Activated CD4-positive, CD25-positive, alpha-beta regulatory T cell treated with anti-CD3 and anti-CD28 coated beads, Interleukin-2, amount 50 U/mL, for 24 hours (primary cell): ENCODE measurements around the gene ZSCAN21.
"Not testable (repeated sequence)": the region's sequence is repeated elsewhere in the genome, so short reads cannot be mapped to it uniquely, and the experiment has no call there.

Experiments
- ATAC-seq, 2 donors: fragments of 150-1000 bp; cut with Tn5 transposase; one replicate each; pipeline ENCODE4 v1.10.0; 2021; ENCODE audit warnings: mild to moderate bottlenecking in 1 of 2, moderate library complexity in 1 of 2

The ZSCAN21 gene

DNA sequence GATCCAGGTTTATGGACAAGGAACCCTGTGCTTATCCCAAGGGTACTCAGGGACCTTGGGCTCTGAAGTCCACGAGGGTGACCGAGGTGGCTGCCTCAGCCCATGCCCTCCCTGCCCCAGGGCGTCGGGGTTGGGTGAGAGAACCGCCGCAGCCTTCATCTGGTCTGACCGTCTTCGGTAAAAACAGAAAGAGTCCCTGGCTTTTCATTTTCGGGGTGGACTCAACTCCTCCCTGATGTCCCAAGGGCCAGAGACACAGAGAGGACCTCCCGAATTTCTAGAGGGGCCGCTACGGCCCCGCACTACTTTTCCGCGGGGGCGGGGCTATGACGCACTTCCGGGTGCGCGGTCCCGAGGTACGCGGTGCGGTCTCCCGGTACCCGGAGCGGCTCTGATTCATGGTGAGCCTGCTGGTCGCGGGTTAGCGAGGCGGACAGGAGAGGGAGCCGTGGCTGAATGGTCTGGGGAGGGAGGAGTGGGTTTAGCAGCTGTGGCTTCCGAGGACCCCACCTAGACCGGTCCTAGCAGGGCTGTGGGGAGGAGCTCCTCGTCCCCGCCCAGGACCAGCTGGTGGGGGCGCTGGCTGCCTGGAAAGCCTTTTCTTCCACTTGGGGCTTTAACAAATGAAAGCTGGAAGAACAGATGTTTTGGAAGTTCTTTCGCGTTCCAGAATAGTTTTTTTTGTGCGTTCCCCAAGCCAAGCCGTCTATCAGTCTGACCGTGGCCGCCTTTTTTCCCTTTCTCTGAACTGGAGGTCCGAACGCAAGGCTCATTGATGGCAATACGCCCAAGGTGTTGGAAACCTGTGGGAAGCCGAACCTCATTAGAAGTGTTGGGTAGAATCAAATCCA, at the start of gene ZSCAN21:
TSS of gene ZSCAN21 (plus strand) at position 334 of the 851 bp plus-strand sequence. CDS start 7,233 bp downstream, outside the sequence.
- ATAC-seq = peak; percentile 95 to 97

DNA sequence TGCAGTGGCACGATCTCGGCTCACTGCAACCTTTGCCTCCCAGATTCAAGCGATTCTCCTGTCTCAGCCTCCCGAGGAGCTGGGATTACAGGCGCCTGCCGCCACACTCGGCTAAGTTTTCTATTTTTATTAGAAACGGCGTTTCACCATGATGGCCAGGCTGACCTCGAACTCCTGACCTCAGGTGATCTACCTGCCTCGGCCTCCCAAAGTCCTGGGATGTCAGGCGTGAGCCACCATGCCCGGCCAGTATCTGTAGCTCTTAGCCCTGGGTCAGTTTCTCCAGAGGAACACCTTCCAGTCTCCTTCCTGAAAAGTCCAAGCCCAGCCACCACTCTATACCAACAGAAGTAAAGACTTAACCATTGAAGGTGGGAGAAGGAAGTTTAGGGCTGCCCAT, 49.3 kb upstream of the ZSCAN21 start:
- no peak for ATAC-seq

DNA sequence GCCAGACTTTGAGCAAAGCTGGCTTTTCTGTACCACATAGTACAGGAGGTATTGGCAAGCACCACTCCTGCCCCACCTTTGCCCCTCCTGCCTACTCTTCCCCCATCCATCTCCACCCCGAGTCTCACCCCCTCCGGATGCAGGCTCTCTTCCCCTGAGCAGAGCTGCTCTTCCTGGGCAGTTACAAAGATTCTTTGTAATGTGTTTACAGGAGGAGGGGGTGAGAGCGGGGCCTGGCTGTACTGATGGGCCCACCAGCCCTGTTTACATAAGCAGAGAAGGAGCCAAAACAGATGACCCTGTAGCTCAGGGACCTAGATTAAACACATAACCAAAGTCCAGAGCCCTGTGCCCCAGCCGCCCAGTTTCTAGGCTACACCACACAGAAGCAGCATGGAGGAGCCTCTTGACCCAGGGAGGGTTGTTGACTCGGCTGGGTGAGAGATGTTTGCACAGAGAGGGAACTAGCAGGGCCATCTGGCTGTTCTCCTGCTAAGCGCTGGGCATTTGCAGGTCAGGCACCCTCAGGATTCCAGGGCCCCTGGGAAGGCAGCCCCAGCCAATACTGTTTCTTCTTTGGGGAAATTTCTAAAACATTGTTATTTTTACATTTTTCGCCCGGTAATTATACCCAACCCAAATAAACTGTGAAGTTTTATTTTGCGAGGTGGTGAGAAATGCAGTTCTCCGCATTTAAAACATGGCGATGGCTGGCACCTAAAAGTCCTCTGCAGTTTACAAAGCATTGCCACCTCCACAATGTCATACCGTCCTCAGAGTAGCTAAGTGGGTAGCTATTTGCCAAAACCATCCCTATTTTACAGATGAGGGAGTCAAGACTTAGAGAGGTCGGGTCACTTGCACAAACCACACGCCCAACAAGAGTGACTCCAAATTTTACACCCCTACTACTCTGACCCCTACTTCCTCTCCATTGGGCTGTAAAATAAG, 45.6 kb upstream of the ZSCAN21 start:
- ATAC-seq = no peak

DNA sequence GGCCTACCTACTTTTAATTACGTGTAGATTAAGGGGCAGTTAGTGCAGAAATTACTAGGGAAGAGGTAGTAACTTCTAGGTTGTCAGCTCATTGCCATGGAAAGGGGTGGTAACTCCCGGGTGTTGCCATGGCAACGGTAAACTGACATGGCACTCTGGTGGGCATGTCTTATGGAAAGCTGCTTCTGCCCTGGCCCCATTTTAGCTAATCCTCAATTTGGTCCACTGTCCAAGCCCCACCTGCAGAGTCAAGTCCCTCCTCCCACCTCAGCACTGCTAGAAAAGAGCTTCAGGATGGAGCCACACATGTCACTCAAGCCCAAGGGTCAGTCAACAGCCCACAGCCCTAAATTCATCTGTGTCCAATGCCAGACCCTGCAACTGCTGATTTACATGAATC, 41.7 kb upstream of the ZSCAN21 start:
- ATAC-seq = no peak

DNA sequence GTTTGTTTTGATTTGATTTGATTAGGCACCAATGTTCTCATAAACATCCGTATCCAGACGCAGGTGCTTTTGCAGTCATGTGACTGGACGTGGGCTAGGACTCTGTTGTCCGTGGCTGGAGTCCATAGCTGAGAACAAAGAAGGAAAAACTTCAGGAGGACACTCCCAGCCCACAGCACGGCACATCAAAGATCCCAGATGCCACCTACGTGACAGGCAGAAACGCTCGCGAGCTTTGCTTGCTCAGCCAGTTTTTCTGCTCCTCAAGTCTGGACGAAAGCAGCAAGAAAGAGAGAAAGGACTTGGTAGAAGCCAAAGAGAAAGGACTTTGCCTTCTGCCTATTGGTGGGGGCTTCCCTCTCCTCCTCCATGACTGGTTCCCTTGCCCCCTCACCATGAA, 41.0 kb upstream of the ZSCAN21 start:
- ATAC-seq = no peak

DNA sequence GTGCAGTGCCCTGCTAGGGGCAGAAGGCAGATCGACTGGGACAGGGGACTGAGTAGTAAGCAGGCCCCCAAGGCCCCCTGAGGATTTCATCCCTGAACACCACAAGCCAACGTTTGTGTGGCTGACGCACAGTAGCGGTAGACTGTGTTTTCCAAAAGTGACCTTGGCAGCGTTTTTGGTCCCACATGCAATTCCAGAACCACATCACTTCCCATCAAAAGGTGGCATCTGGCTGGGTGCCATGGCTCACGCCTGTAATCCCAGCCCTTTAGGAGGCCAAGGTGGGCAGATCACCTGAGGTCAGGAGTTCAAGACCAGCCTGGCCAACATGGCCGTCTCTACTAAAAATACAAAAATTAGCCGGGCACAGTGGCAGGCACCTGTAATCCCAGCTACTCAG, 39.6 kb upstream of the ZSCAN21 start:
- not testable (repeated sequence) for ATAC-seq

DNA sequence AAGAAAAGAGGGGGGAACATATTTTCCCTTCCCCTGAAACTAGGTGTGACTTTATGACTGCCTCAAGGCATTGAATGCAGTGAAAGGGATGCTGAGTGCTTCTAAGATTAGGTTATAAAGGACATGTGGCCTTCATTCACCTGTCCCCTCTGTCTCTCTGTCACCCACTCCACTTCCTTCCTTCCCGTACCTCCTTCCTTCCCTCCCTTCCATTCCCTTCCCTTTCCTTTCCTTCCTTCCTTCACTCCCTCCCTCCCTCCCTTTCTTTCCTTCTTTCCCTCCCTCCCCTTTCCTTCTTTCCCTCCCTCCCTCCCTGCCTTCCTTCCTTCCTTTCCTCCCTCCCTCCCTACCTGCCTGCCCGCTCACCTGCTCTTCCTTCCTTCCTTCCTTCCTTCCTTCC, 38.7 kb upstream of the ZSCAN21 start:
- no peak for ATAC-seq

DNA sequence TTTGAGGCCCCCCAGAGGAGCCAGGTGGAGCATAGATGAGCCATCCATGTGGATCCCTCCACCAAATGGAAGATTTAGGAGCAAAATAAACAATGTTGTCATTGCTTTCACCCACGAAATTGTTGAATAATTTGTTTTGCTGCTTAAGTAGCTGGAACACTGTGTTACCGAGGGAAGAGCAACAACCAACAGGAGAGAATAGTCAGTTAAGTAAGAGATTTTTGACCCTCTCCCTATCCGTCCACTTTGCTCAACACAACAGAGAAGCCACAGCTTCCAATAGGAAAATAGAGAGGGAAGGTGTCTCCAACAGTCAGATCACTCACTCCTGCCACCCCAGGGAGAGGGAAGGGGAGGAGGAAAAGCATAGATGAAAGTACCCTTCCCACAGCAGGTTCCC, 38.1 kb upstream of the ZSCAN21 start:
- no peak for ATAC-seq

DNA sequence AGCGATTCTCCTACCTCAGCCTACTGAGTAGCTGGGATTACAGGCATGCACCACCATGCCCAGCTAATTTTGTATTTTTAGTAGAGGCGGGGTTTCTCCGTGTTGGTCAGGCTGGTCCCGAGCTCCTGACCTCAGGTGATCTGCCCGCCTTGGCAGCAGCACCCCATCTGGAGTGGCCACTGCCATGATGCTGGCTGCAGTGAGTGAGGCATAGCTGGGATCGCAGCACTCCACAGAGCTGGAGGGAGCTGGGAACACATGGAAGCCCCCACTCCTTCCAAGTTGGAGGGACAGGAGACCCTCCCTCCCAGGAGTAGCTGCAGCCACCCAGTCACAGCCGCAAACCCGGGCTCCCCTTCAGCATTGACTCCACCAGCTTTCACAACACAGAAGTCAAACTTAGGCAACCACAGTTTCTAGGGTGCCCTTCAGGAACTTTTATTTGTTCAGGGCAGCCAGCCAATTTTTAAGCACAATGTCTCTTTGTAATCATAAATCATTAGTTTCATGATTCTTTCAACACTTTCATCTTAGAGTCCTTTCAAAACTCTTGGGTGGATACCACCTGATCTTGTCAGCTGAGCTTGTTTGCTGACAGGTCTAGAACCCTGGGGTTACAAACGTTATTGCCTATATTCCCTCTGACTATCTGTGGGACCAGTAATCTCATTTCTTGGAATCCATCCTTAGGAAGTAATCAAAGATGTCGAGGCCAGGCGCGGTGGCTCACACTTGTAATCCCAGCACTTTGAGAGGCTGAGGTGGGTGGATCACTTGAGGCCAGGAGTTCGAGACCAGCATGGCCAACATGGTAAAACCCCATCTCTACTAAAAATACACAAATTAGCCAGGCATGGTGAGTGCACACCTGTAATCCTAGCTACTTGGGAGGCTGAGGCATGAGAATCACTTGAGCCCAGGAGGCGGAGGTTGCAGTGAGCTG, 36.9 kb upstream of the ZSCAN21 start:
- not testable (repeated sequence) for ATAC-seq

DNA sequence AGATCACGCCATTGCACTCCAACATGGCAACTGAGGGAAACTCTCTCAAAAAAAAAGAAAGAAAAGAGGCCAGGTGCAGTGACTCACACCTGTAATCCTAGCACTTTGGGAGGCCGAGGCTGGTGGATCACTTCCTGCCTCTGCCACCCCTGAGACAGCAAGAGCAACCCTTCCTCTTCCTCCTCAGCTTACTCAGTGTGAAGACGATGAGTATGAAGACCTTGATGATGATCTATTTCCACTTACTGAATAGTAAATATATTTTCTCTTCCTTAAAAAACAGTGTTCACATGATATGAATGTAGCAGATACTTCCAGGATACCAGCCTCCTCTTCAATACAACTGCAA, 36.3 kb upstream of the ZSCAN21 start:
- peak; percentile 74 to 75 for ATAC-seq

DNA sequence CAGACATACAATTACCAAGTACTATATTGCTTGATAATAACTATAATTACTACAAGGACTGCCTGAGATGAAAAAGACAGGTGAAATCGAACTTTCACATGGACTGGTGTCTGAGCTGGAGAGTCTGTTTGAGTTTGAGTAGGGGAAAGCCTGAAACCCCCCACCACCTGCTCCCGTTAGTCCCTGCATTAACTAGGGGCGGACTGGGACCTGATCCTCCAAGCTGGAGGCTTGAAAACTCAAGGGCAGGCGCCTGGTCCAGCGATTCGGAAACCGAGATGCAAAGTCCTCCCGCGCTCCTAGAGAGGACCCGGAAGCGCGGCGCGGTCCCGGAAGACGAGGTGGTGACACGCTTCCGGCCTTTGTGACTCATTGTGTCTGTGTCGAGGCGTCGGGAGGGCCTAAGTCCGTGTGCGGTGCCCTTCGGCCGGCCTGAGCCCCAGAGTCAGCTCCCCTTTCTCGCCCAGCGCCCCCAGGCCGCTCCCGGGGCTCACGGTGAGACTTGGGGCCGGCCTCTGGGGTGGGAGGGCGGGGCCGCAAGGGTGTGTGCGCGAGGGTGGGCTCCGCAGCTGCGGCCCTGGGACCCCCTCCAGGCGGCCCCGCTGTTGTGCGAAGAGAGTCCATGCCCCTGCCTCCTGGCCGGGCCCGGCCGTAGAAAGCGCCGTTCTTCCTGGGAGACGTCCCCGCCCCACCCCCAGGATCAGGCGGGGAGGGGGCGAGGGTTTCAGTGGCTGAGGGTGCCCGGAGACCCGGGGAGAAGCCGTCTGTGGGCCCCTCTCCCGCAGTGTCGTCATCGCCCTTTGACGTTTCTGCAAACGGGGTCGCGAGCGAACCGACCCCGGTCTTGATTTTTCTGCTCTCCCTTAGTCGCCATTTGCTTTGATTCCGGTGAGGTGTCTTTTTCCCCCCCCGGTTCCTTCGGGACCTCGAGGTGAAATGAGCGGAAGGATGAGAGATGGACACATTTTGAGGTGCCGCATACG, 34.1 kb upstream of the ZSCAN21 start, which contains the start of gene ZKSCAN1:
TSS of gene ZKSCAN1 (plus strand) at position 365 of the 983 bp plus-strand sequence. CDS start 7,911 bp downstream, outside the sequence.
- ATAC-seq = peak; percentile 95 to 97

DNA sequence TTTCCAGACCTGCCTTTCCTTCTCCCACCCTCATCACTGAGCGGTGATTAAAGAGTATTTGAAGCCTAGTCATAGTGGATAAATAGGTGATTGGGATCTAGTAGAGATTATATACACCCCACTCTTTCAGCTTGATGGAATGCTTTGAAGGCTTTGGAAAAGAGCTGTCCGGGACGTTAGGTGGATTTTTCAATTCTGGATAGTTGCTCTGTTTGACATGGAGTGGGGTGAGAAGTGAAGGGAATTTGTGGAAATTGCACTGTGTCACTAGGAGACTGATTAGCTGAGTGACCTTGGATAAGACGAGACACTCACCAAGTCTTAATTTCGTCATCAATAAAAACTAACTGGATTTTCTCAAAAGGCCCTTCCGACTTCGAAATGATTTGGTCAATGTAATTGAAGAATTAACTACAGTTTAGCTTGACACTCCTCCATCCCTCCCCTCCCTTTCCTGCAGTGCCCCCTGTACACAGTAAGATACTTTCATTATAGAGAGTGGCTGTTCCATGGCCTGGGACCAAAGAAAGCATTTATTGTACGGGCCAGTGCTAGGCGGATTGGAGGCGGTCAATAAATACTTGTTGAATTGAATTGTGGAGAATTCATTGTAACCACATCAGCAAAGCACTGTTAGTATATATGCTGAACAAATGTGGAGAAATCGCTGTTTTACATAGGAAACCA, 33.2 kb upstream of the ZSCAN21 start:
- no peak for ATAC-seq

DNA sequence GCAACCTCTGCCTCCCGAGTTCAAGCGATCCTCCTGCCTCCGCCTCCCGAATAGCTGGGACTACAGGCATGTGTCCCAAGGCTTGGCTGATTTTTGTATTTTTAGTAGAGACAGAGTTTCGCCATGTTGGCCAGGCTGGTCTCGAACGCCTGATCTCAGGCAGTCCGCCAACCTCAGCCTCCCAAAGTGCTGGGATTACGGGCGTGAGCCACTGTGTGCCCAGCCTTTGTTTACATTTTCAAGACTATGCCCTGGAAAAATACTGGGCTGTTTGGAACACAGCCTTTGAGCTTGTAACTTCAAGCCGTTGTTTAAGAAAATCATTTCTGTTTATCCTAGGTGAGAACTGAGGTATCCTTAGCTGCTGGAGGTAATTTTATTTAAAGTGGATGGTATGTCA, 32.3 kb upstream of the ZSCAN21 start:
- ATAC-seq = no peak

DNA sequence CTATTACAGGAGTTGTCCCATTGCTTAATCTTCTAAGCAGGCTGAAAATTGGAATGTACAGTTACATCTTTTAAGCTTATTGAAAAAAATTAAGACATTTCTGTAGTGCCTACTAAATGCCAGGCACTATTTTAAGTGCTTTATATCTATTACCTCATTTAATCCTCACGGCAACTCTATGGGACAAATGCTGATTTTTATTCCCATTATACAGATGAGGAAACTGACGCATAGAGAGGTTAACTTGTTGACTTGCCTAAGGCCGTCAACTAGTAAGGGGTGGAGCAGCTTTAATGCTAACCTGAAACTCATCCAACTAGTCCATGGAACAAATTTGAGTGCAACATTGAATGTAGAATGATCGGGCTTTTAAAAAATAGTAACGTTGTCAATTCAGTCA, 31.7 kb upstream of the ZSCAN21 start:
- ATAC-seq = no peak

DNA sequence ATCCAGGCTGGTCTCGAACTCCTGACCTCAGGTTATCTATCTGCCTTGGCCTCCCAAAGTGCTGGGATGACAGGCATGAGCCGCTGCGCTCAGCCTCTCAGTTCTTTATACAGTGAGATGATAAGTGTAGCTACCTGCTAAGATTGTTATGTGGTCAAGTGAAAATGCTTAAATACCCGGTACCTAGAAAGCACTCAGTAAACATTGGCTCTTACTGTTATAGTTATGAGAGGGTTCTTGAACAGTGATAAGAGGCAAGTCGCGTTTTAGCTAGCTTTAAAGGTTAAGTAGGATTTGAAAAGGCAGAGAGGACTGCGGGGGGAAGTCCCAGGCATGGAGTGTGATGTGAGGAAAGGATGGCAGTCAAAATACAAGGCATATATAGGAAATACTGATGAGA, 29.7 kb upstream of the ZSCAN21 start:
- ATAC-seq = no peak

DNA sequence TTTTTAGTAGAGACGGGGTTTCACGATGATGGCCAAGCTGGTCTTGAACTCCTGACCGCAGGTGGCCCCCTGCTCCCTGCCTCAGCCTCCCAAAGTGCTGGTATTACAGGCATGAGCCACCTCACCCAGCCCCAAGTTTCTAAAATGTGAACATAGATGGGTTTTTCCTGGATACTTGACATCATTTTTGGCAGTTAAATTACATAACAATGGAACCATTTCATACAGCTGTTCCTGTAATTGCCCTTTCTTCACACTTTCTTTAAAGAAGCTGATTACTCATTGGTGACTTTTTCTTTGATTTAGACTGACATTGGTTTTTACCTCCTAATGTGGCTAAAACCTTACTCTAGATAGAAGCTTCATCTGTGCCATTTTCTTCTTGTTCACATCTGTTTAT, 28.3 kb upstream of the ZSCAN21 start:
- ATAC-seq = peak in 1 of 2 donors; percentile 17

DNA sequence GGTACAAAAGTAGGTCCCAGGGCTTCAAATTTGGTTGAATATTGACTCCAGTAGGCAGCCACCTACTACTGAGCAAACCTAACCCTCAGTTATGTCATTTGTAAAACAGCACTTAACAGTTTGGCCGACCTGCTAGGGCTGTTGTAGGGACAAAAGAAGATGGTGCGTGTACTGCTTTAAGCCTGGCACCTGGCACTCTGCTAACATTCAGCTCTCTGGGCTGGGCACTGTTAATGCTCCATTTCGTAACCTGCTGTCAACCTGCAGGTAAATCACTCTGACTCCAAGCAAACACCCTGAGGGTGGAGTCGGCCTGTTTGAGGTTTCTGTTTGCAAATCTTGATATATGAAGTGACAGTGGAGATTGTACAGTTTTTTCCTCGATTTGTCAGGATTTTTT, 27.0 kb upstream of the ZSCAN21 start:
- ATAC-seq = no peak

DNA sequence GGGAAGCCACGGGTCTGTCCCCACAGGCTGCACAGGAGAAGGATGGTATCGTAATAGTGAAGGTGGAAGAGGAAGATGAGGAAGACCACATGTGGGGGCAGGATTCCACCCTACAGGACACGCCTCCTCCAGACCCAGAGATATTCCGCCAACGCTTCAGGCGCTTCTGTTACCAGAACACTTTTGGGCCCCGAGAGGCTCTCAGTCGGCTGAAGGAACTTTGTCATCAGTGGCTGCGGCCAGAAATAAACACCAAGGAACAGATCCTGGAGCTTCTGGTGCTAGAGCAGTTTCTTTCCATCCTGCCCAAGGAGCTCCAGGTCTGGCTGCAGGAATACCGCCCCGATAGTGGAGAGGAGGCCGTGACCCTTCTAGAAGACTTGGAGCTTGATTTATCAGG, 26.0 kb upstream of the ZSCAN21 start:
- ATAC-seq = no peak

DNA sequence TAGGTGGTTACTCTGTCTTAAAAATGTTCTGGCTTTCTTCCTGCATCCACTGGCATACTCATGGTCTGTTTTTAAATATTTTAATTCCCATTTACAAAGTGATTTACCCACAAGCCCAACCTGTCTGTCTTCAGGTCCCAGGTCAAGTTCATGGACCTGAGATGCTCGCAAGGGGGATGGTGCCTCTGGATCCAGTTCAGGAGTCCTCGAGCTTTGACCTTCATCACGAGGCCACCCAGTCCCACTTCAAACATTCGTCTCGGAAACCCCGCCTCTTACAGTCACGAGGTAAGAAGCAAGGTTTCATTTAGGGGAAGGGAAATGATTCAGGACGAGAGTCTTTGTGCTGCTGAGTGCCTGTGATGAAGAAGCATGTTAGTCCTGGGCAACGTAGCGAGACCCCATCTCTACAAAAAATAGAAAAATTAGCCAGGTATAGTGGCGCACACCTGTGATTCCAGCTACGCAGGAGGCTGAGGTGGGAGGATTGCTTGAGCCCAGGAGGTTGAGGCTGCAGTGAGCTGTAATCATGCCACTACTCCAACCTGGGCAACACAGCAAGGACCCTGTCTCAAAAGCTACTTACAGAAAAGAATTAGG, 25.5 kb upstream of the ZSCAN21 start:
- no peak for ATAC-seq

DNA sequence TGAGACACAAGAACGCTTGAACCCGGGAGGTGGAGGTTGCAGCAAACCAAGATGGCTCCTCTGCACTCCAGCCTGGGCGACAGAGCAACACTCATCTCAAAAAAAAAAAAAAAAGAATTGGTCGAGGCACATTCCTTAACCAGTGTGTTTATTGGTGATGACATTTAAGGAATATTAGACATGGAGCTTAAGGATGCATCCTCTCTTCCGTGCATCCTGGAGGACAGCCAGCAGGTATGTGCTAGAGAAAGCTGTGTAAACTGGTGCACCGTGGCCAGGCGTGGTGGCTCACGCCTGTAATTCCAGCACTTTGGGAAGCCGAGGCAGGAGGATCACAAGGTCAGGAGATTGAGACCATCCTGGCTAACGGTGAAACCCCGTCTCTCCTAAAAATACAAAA, 22.4 kb upstream of the ZSCAN21 start:
- ATAC-seq = no peak
